Stomach smooth muscle (tissue), 2 donors: Measurements from ENCODE around the gene STAT2.
"Not testable (repeated sequence)": the region's sequence is repeated elsewhere in the genome, so short reads cannot be mapped to it uniquely, and the experiment has no call there.

Experiments used
- H3K27ac ChIP-seq: one replicate; pipeline ENCODE4 v1.7.0; 2013; ENCODE audit warnings: mild to moderate bottlenecking, low read length, inconsistent platforms
- H3K27me3 ChIP-seq, 2 donors: one replicate each; pipeline ENCODE4 v1.7.0; 2013; ENCODE audit warnings: low read length in 2 of 2; ENCODE audit not compliant: insufficient read depth in 2 of 2, control insufficient read depth in 1 of 2
- H3K36me3 ChIP-seq, 2 donors: one replicate each; pipeline ENCODE4 v1.7.0; 2013; ENCODE audit warnings: low read length in 2 of 2; ENCODE audit not compliant: control insufficient read depth in 2 of 2, insufficient read depth in 2 of 2
- H3K4me1 ChIP-seq: one replicate; pipeline ENCODE4 v1.7.0; 2013; ENCODE audit warnings: low read length; ENCODE audit not compliant: control insufficient read depth, insufficient read depth
- H3K4me3 ChIP-seq, 2 donors: one replicate each; pipeline ENCODE4 v1.7.0; 2013; ENCODE audit warnings: low read length in 2 of 2
- H3K9ac ChIP-seq, 2 donors: one replicate each; pipeline ENCODE4 v1.7.0; 2013; ENCODE audit warnings: low read length in 2 of 2, mild to moderate bottlenecking in 1 of 2
- H3K9me3 ChIP-seq, 2 donors: one replicate each; pipeline ENCODE4 v1.7.0; 2013; ENCODE audit warnings: low read length in 2 of 2; ENCODE audit not compliant: control insufficient read depth in 2 of 2
- donor health status: healthy.
- donor health status: Pancreatic carcinoma.

STAT2 gene

DNA sequence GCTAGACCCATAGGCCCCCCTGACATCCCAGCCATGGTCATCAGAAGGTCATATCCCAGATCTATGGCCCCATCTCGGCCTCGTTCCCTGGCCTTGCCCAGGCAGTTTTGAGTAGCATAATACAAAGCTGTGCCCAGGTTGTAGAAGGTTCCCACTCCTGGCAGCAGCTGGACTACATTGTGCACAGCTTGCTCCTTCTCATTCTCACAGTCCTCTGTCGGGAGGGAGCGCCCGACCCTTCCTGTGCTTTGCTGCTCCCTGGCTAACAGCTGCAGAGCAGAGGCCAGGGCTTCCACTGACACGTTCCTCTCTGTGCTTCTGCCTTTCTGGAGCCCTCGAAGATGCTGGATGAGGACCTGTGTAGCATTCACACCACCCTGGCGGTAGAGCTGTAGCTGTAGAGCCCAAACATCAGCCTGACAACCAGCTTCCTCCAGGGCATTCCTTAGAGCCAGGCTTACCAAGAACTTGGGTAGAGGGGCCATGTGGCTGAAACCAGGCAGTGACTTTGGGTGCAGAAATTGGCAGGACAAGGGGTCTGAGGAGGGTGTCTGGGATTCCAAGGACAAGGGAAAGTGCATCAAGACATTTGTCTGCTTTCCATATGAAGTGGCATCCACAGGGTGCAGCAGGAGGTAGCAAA lies 1.7 kb upstream of the STAT2 start:
- Histone ChIP-seq H3K9ac (no peak overlapping the region), H3K4me1 (peaks cover 18% of the 10 kb centered on the region), H3K4me3 (no peak overlapping the region), H3K27me3 (no peaks in the 10 kb centered on the region), H3K9me3 (no peaks in the 10 kb centered on the region), H3K27ac (no peak overlapping the region), H3K36me3 (no peaks in the 10 kb centered on the region)

DNA sequence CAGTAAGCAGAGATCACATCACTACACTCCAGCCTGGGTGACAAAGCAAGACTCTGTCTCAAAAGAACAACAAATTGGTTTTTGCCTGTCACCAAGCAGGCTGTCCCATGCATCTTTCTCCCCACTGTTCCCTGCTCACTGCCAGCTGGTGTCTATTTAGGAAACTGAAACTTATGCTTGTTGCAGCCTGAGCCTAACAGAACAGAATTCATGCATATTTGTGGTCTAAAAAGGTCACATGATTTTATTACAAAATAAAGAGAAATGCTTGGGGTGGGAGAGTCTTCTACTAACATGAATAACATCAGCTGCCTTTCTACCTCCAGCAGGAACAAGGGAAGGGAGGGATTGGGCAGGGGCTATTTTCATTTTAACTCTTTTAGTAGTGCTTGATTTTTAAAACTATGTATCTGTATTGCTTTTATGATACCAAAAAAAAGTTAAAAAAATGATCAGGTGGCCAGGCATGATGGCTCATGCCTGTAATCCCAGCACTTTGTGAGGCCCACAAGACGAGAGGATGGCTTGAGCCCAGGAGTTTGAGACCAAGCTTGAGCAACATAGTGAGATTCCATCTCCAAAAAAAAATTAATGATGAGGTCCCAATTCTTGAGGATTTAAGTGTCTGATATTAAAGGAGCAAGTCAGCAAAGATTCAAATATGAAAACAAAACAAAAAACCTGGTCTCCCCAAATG lies 923 bp downstream of the STAT2 start:
- Histone ChIP-seq H3K9me3 (no peaks in the 10 kb centered on the region), H3K27me3 (no peaks in the 10 kb centered on the region), H3K9ac (peak overlapping the region; percentile 89 to 98)

DNA sequence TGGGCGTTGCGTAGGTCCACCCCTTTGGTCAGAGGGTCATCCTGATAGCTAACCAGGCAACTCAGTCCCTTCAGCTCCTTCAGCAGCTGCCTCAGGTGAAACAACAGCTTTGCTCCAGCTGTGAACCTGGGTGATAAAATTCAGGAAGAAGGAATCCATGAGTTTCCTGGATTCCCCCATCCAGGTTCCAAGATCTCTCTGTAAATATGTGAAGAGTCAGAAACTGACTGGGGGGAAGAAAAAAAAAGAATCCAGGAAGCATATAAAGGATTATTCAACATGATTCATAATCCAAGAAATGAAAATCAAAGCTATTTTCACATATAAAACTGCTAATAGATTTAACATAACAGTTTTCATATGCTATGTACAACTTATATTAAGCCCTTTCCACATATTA lies 8.6 kb downstream of the STAT2 start:
- no peaks in the 10 kb centered on the region for H3K9me3 ChIP-seq
- H3K9ac ChIP-seq: no peak overlapping the region
- H3K4me1 ChIP-seq: no peaks in the 10 kb centered on the region
- no peaks in the 10 kb centered on the region for H3K27me3 ChIP-seq
- no peak overlapping the region for H3K27ac ChIP-seq
- no peak overlapping the region for H3K4me3 ChIP-seq
- peaks cover 60 to 68% of the 10 kb centered on the region in 2 donors for H3K36me3 ChIP-seq

More for the DNA sequence above, 923 bp downstream of the STAT2 start:
- Histone ChIP-seq H3K4me1 (peaks cover 18% of the 10 kb centered on the region), H3K4me3 (peak overlapping the region; percentile 94 to 99), H3K27ac (no peak overlapping the region), H3K36me3 (peaks cover 21 to 23% of the 10 kb centered on the region in 2 donors)

DNA sequence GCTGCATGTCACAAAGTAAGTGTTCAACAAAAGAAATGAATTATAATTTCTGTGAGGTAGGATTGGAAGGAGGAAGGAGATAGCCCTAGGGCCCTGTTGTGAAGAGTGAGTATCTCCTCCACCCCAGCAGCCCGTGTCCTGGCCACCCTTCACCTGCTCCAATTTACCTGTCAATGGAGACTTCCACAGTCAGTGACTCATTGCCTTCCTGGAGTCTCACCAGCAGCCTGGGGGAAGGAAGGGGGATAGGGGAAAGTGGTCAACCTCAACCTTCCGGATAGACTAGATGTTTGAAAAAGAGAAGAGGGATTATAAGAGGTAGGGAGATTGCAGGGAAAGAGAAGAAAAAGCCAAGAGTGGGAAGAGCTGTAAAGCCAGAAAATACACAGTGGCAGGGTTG lies 9.2 kb downstream of the STAT2 start:
- Histone ChIP-seq H3K27ac (no peak overlapping the region), H3K27me3 (no peaks in the 10 kb centered on the region), H3K9ac (no peak overlapping the region), H3K4me1 (no peaks in the 10 kb centered on the region), H3K36me3 (peaks cover 59 to 69% of the 10 kb centered on the region in 2 donors), H3K9me3 (no peaks in the 10 kb centered on the region), H3K4me3 (no peak overlapping the region)

DNA sequence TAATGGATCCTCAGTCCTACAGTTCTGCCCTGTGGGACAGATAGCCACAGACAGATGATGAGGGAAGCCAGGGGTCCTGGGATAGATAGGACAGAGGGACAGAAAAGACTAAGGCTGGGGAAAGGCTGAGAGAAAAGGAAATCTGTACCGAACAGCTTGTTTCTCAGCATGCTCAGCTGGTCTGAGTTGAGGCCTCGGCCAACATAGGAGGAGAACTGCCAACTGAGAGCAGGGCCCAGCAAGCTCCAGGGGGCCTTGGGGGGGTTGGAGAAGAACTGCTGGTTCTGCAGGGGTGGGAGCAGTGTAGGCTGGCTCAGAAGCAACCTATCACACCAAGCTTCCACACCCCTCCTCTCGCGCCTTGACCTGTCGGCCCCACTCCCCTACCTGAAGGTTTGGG lies 11.1 kb downstream of the STAT2 start:
- Histone ChIP-seq H3K4me1 (no peaks in the 10 kb centered on the region), H3K4me3 (no peak overlapping the region), H3K27ac (no peak overlapping the region), H3K9me3 (no peaks in the 10 kb centered on the region), H3K36me3 (peaks cover 49 to 52% of the 10 kb centered on the region in 2 donors), H3K9ac (no peak overlapping the region), H3K27me3 (no peaks in the 10 kb centered on the region)

DNA sequence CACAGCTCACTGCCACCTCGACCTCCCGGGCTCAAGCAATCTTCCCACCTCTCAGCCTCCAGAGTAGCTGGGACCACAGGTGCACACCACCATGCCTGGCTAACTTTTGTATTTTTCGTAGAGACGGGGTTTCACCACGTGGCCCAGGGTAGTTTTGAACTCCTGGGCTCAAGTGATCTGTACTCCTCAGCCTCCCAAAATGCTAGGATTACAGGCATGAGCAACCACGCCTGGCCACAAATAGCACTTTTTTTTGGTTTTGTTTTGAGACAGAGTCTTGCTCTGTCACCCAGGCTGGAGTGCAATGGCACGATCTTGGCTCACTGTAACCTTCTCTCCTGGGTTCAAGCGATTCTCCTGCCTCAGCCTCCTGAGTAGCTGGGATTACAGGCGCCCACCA lies 12.7 kb downstream of the STAT2 start:
- not testable (repeated sequence) for H3K9ac ChIP-seq, H3K9me3 ChIP-seq, H3K4me3 ChIP-seq, H3K4me1 ChIP-seq, H3K27ac ChIP-seq, H3K27me3 ChIP-seq
- H3K36me3 ChIP-seq: peaks cover 58 to 62% of the 10 kb centered on the region in 2 donors

DNA sequence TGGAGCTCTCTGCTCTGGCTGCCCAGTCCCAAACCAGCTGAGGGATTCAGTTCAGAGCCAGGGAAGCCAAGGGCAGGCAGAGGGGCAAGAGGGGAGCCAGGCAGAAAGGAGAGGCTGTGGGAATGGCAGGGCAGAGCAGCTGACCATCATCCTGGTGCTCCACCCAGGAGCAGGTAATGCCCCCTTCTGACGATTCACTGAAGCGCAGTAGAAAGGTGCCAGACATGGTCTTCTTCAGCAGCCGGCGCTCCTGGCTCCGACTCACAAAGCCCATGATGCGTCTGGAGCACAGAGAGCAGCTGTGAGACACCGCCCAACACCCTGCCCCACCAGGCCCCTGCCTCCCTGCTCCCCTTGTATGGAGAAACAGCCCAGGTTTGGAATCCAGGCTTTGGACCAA lies 13.2 kb downstream of the STAT2 start:
- no peaks in the 10 kb centered on the region for H3K4me1 ChIP-seq
- no peak overlapping the region for H3K4me3 ChIP-seq
- no peak overlapping the region for H3K27ac ChIP-seq
- no peaks in the 10 kb centered on the region for H3K27me3 ChIP-seq
- H3K9ac ChIP-seq: no peak overlapping the region
- peaks cover 57 to 60% of the 10 kb centered on the region in 2 donors for H3K36me3 ChIP-seq
- H3K9me3 ChIP-seq: no peaks in the 10 kb centered on the region

DNA sequence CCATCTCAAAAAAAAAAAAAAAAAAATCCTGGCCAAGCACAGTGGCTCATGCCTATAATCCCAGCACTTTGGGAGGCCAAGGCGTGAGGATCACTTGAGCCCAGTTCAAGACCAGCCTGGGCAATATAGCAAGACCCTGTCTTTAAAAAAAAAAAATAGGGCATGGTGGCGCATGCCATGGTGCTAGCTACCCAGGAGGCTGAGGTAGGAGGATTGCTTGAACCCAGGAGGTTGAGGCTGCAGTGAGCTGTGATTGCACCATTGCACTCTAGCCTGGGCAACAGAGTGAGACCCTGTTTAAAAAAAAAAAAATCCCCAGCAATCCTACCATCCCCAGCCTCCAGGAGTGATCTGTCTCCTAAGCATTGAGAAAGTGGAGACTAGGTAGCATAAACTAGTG lies 17.6 kb downstream of the STAT2 start:
- peaks cover 23% of the 10 kb centered on the region in 2 donors for H3K36me3 ChIP-seq
- not testable (repeated sequence) for H3K9ac ChIP-seq, H3K27ac ChIP-seq, H3K9me3 ChIP-seq, H3K4me3 ChIP-seq, H3K27me3 ChIP-seq, H3K4me1 ChIP-seq

DNA sequence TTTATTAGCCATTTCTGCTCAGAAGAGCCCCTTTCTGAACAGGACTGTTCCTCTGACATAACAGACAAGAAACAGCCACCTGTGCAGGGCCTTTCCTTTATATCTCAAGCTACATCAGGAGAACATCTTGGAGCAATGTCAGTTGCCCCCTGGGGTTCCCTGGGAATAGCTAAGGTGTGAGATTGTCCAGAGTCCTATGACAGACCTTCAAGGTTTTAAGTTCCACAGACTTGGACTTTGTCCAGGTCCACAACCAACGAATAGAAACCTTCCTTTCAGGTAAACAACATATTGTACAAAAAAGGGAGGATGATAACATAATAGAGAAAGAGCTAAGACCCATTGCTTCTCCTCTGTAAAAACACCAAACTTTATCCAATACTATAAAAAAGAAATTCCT lies 18.3 kb downstream of the STAT2 start:
- Histone ChIP-seq H3K4me3 (no peak overlapping the region), H3K9ac (no peak overlapping the region), H3K4me1 (no peaks in the 10 kb centered on the region), H3K36me3 (peaks cover 20 to 21% of the 10 kb centered on the region in 2 donors), H3K9me3 (no peaks in the 10 kb centered on the region), H3K27ac (no peak overlapping the region), H3K27me3 (no peaks in the 10 kb centered on the region)

DNA sequence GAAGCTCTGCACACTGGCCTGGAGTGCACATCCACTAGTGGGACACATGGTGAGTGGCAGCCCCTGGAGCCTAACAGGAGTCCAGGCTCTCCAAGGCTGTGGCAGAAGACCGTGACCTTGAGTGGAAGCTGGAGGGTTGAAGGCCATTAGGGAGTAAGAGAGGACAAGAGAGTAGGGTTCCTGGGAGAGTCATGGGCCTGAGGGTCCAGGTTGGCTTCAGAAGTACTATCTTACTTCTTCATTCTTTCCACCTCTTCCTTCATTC lies 20.8 kb downstream of the STAT2 start:
- Histone ChIP-seq H3K9me3 (no peaks in the 10 kb centered on the region), H3K36me3 (peaks cover 13 to 14% of the 10 kb centered on the region in 2 donors), H3K9ac (peak overlapping the region in 1 of 2 donors; percentile 21), H3K4me3 (no peak overlapping the region), H3K27me3 (no peaks in the 10 kb centered on the region), H3K27ac (no peak overlapping the region), H3K4me1 (peaks cover 4% of the 10 kb centered on the region)
